Neural progenitor cell (in vitro differentiated cells): ENCODE measurements around the gene RAVER1.

Experiments used
- EZH2 ChIP-seq: fragments of 200-600 bp; sonication (generic); IDR thresholded peaks from 2 replicates; pipeline ENCODE4 v1.6.1; 2017; ENCODE audit warnings: antibody characterized with exemption, mild to moderate bottlenecking, moderate library complexity
- TF ChIP-seq, protein P1 (sequence below): fragments of 200-600 bp; sonication (generic); IDR thresholded peaks from 2 replicates; pipeline ENCODE4 v1.5.1; 2017; ENCODE audit warnings: antibody characterized with exemption, mild to moderate bottlenecking

DNA sequence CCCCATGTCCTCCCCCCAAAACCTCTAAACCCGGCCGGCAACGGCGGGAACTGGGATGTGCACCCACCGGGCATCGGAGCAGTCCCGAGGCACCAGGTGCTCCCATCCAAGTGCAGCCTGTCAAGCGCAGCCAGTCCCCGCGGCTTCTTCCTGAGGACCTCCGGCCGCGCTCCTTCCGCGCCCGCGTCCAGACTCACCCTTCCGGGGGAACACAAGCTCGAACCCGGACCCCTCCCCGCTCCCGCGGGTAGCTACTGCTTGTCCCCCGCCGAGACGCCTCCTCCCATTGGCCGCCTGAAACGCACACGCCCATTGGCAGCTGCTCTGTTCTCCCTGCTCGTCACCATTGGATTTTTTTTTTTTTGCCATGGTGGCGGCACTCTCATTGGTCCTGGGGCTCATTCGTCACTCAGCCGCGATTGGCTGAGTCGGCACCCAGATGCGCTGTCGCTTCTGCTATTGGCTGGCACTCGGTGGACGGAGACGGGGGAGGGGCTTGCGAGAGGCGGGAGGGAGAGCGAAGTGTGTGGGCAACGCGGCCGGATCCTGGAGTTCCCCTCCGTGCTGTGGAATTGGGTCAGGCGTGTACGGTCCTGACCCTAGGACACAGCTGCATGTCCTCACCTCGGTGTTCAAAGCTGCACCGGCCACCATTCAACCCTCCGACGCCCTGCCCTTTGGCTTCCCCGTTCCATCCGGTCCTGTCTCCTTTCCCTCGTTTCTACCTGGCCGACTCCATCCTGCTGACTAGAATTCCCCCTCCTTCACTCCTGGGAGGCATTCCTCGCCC, 47.2 kb upstream of the RAVER1 start, which contains the start of gene TYK2:
- TF ChIP-seq, protein P1, sequence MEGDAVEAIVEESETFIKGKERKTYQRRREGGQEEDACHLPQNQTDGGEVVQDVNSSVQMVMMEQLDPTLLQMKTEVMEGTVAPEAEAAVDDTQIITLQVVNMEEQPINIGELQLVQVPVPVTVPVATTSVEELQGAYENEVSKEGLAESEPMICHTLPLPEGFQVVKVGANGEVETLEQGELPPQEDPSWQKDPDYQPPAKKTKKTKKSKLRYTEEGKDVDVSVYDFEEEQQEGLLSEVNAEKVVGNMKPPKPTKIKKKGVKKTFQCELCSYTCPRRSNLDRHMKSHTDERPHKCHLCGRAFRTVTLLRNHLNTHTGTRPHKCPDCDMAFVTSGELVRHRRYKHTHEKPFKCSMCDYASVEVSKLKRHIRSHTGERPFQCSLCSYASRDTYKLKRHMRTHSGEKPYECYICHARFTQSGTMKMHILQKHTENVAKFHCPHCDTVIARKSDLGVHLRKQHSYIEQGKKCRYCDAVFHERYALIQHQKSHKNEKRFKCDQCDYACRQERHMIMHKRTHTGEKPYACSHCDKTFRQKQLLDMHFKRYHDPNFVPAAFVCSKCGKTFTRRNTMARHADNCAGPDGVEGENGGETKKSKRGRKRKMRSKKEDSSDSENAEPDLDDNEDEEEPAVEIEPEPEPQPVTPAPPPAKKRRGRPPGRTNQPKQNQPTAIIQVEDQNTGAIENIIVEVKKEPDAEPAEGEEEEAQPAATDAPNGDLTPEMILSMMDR, result no peak
- no peak for TF ChIP-seq EZH2
